HG02588 (cell line): ENCODE measurements around the gene KCNJ15.

Experiments
- ATAC-seq: cut with Tn5 transposase; IDR thresholded peaks from one replicate; pipeline ENCODE4 v1.9.1; 2021; ENCODE audit warnings: mild to moderate bottlenecking, moderate library complexity; ENCODE audit not compliant: unreplicated experiment

KCNJ15 gene

GRCh38 chr21:38297194-38297631, 40.4 kb downstream of the KCNJ15 start:
- ATAC-seq: no peak

GRCh38 chr21:38297871-38298270, 41.1 kb downstream of the KCNJ15 start:
- ATAC-seq: no peak

- no peak for ATAC-seq
These were observed 42.0 kb downstream of the KCNJ15 start for GRCh38 chr21:38298832-38299231.

- ATAC-seq: no peak
These were observed 42.9 kb downstream of the KCNJ15 start for GRCh38 chr21:38299671-38300070.

- no peak for ATAC-seq
These were observed 43.4 kb downstream of the KCNJ15 start for GRCh38 chr21:38300141-38300578.

- no peak for ATAC-seq
These were observed 44.8 kb downstream of the KCNJ15 start for GRCh38 chr21:38301321-38302214.

GRCh38 chr21:38303300-38303699, 46.5 kb downstream of the KCNJ15 start:
- ATAC-seq: no peak

- no peak for ATAC-seq
These were observed 49.8 kb downstream of the KCNJ15 start for GRCh38 chr21:38306433-38307141.

GRCh38 chr21:38307771-38308531, 51.2 kb downstream of the KCNJ15 start:
- no peak for ATAC-seq

GRCh38 chr21:38308532-38309119, 51.8 kb downstream of the KCNJ15 start:
- ATAC-seq: no peak

- no peak for ATAC-seq
These were observed 54.1 kb downstream of the KCNJ15 start for GRCh38 chr21:38310646-38311485.

GRCh38 chr21:38311765-38312164, 55.0 kb downstream of the KCNJ15 start:
- no peak for ATAC-seq

GRCh38 chr21:38312822-38313221, 56.0 kb downstream of the KCNJ15 start:
- no peak for ATAC-seq

- no peak for ATAC-seq
These were observed 57.8 kb downstream of the KCNJ15 start for GRCh38 chr21:38314558-38314957.

- ATAC-seq: no peak
These were observed 58.3 kb downstream of the KCNJ15 start for GRCh38 chr21:38315122-38315521.

- ATAC-seq: no peak
These were observed 63.0 kb downstream of the KCNJ15 start for GRCh38 chr21:38319781-38320180.

- no peak for ATAC-seq
These were observed 64.8 kb downstream of the KCNJ15 start for GRCh38 chr21:38321568-38321967.

- no peak for ATAC-seq
These were observed 65.6 kb downstream of the KCNJ15 start for GRCh38 chr21:38322311-38322950.

- ATAC-seq: no peak
These were observed 67.1 kb downstream of the KCNJ15 start for GRCh38 chr21:38323721-38324531.
